Neural crest cell (in vitro differentiated cells): ENCODE data around the gene DNPH1. TPM values are rescaled to one million over a fixed set of nuclear protein-coding genes. Genes with fewer than 3 reads are reported as not detected.

Source experiments
- DNase-seq: peaks from one replicate; pipeline ENCODE4 v3.0.0; 2021; ENCODE audit warnings: low read depth, mixed read lengths, low spot score
- H3K27ac Mint-ChIP-seq: one replicate; pipeline ENCODE4 v1.8.0; 2021; ENCODE audit warnings: mild to moderate bottlenecking, mixed read lengths; ENCODE audit not compliant: unreplicated experiment
- H3K27me3 Mint-ChIP-seq: 2 replicates; pipeline ENCODE4 v1.8.0; 2021; ENCODE audit warnings: low read depth, mild to moderate bottlenecking, mixed read lengths
- H3K36me3 Mint-ChIP-seq: 2 replicates; pipeline ENCODE4 v1.8.0; 2021; ENCODE audit warnings: low read depth, mild to moderate bottlenecking, mixed read lengths
- H3K4me1 Mint-ChIP-seq: 2 replicates; pipeline ENCODE4 v1.8.0; 2021; ENCODE audit warnings: mixed read lengths
- H3K4me3 Mint-ChIP-seq: one replicate; pipeline ENCODE4 v1.8.0; 2021; ENCODE audit warnings: mild to moderate bottlenecking, mixed read lengths
- H3K9me3 Mint-ChIP-seq: 2 replicates; pipeline ENCODE4 v1.8.0; 2021; ENCODE audit warnings: mixed read lengths
- total RNA-seq: library from RNA; stranded (reverse); gene quantifications from 2 replicates; pipeline ENCODE4 v1.2.1, GENCODE V29; 2021
- TF ChIP-seq, protein P1 (sequence below): fragments of 200-600 bp; sonication (generic); conservative IDR thresholded peaks from 2 replicates; pipeline ENCODE4 v1.5.0; 2021; ENCODE audit warnings: antibody characterized with exemption, mild to moderate bottlenecking

The DNPH1 gene
- total RNA-seq, 1 donor from 2014 or later, result 50.3 TPM

DNA sequence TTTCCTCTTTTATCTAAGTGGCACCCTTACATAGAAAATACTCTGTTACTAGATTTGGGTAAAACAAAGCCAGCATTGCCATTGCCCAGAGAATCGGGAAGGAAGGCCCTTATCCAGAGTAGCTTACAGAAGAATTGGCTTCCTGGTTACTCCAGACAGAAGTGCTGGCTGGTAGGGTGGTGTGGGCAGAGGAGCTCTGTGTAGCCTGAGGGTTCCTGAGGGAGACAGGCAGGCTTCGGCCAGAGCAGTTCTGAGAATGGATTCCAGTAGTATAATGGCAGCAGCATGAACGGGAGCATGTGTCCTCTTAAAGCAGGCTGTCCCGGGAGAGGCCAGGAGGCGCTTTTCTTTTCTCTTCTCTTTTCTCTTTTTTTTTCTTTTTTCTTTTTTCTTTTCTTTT, 35.4 kb downstream of the DNPH1 start:
- peaks cover 2% of the 10 kb centered on the region for H3K36me3 Mint-ChIP-seq
- no peaks in the 10 kb centered on the region for H3K27me3 Mint-ChIP-seq
- no peak overlapping the region for H3K4me3 Mint-ChIP-seq
- TF ChIP-seq, protein P1, sequence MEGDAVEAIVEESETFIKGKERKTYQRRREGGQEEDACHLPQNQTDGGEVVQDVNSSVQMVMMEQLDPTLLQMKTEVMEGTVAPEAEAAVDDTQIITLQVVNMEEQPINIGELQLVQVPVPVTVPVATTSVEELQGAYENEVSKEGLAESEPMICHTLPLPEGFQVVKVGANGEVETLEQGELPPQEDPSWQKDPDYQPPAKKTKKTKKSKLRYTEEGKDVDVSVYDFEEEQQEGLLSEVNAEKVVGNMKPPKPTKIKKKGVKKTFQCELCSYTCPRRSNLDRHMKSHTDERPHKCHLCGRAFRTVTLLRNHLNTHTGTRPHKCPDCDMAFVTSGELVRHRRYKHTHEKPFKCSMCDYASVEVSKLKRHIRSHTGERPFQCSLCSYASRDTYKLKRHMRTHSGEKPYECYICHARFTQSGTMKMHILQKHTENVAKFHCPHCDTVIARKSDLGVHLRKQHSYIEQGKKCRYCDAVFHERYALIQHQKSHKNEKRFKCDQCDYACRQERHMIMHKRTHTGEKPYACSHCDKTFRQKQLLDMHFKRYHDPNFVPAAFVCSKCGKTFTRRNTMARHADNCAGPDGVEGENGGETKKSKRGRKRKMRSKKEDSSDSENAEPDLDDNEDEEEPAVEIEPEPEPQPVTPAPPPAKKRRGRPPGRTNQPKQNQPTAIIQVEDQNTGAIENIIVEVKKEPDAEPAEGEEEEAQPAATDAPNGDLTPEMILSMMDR, result no peak
- no peak overlapping the region for H3K27ac Mint-ChIP-seq
- DNase-seq, result no peak
- H3K4me1 Mint-ChIP-seq, result no peaks in the 10 kb centered on the region
- no peaks in the 10 kb centered on the region for H3K9me3 Mint-ChIP-seq

DNA sequence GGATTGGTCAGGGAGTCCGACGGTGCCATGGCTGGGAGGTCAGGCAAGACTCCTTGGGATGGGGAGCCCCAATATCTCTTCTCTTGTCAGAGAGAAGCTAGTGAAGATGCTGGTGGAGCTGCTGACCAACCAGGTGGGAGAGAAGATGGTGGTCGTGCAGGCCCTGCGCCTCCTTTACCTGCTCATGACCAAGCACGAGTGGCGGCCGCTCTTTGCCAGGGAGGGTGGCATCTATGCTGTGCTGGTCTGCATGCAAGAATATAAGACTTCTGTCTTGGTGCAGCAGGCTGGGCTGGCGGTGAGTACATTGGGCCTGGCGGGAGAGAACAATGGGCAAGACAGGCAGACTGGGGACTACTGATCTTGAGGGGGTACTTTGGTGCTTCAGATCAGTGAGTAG, 36.4 kb downstream of the DNPH1 start:
- Mint-ChIP-seq H3K4me3 (no peak overlapping the region), H3K36me3 (peaks cover 2% of the 10 kb centered on the region), H3K27me3 (no peaks in the 10 kb centered on the region), H3K4me1 (no peaks in the 10 kb centered on the region), H3K9me3 (no peaks in the 10 kb centered on the region), H3K27ac (no peak overlapping the region)
- no peak for DNase-seq
- TF ChIP-seq, protein P1, result no peak

DNA sequence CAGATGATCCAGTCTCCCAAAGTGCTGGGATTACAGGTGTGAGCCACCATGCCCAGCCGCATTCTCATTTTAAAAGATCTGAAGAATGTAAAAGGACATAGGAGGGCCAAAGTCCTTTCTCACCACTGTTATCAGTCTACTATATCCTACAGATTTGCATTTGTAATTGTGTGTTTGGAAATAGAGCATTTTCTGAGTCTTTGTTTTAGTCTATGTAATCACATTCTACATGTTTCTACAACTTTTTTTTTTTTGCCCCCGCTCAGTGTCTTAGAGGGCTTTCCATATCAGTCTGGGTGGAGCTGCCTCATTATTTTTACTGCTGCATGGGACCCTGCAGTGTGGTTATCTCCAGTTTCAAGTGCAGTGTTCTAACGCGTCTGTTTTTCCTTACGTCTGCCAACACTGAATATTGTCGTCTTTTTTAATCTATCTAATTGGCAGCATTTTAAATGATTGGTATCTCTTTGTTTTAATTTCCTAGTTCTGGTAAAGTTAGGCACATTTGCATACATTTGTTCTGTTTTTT, 39.4 kb downstream of the DNPH1 start:
- Mint-ChIP-seq H3K27me3 (no peaks in the 10 kb centered on the region), H3K9me3 (no peaks in the 10 kb centered on the region), H3K4me3 (no peak overlapping the region), H3K4me1 (peaks cover 5% of the 10 kb centered on the region), H3K36me3 (peaks cover 9% of the 10 kb centered on the region), H3K27ac (no peak overlapping the region)
- no peak for DNase-seq
- TF ChIP-seq, protein P1, result no peak

DNA sequence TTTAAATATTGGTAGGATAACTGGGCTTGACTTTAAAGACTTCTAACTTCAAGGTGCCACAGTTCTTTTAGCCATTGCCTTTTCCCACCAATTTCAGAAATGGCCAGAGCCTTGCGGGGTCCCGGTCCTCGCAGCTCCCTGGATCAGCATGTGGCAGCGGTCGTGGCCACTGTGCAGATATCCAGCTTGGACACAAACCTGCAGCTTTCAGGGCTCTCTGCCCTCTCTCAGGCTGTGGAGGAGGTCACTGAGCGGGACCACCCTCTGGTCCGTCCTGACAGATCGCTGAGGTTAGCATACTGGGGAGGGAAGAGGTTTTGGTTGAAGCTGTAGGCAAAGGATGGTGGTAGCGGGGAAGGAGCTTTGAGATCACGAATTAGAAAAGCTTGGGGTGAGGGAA, 40.9 kb downstream of the DNPH1 start:
- TF ChIP-seq, protein P1, result no peak
- peaks cover 9% of the 10 kb centered on the region for H3K36me3 Mint-ChIP-seq
- no peaks in the 10 kb centered on the region for H3K27me3 Mint-ChIP-seq
- peaks cover 6% of the 10 kb centered on the region for H3K4me1 Mint-ChIP-seq
- H3K27ac Mint-ChIP-seq, result no peak overlapping the region
- H3K4me3 Mint-ChIP-seq, result no peak overlapping the region
- H3K9me3 Mint-ChIP-seq, result no peaks in the 10 kb centered on the region
- no peak for DNase-seq

DNA sequence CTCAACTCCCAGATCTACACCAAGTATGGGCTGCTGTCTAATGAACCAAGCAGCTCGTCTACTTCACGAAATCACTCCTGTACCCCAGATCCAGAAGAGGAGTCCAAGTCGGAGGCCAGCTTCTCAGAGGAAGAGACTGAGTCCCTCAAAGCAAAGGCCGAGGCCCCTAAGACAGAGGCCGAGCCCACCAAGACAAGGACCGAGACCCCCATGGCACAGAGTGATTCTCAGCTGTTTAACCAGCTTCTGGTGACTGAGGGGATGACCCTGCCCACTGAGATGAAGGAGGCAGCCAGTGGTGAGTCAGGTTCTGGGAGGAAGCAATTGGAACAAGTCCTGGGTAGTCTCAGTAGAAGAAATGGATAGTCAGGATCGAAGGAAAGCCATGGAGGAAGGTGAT, 41.5 kb downstream of the DNPH1 start:
- no peak overlapping the region for H3K4me3 Mint-ChIP-seq
- no peak for DNase-seq
- no peak overlapping the region for H3K27ac Mint-ChIP-seq
- no peaks in the 10 kb centered on the region for H3K9me3 Mint-ChIP-seq
- H3K36me3 Mint-ChIP-seq, result peaks cover 9% of the 10 kb centered on the region
- peaks cover 12% of the 10 kb centered on the region for H3K4me1 Mint-ChIP-seq
- H3K27me3 Mint-ChIP-seq, result no peaks in the 10 kb centered on the region
- TF ChIP-seq, protein P1, result no peak
